Left colon (tissue), 2 donors: ENCODE data around the gene CPNE2. TPM values are rescaled to one million over a fixed set of nuclear protein-coding genes. Genes with fewer than 3 reads are reported as not detected.

Experiments
- ATAC-seq: fragments of 200-7000 bp; cut with Tn5 transposase; one replicate; pipeline ENCODE4 v1.9.1; 2020; ENCODE audit warnings: mild to moderate bottlenecking, moderate library complexity
- DNase-seq, 2 donors: peaks; one replicate each; pipeline ENCODE4 v3.0.0-alpha.2; 2020
- intact Hi-C, 2 donors: fragments of 100-400 bp; cut with DNase I in 1 of 2; cut with micrococcal nuclease in 1 of 2; formaldehyde crosslinking; loops; one replicate each; pipeline versions ENCODE4 v1.11.2 to v1.14.0; 2022; cut with DNase I, micrococcal nuclease
- total RNA-seq, 2 donors: library from RNA; stranded (reverse); fragmentation: NEBNext Ultra II Directional; extraction: Animal tissue kit (Norgen Biotek cat#: 25700); gene quantifications; one replicate each; pipeline ENCODE4 v1.2.1, GENCODE V29; 2021
- donor health status: DM: no; HTN: no; CAD: no.
- donor health status: DM: yes; HTN: yes; CAD: no.

The CPNE2 gene
- total RNA-seq, 2 donors from 2014 or later: 73.2 to 91.0 TPM

DNA sequence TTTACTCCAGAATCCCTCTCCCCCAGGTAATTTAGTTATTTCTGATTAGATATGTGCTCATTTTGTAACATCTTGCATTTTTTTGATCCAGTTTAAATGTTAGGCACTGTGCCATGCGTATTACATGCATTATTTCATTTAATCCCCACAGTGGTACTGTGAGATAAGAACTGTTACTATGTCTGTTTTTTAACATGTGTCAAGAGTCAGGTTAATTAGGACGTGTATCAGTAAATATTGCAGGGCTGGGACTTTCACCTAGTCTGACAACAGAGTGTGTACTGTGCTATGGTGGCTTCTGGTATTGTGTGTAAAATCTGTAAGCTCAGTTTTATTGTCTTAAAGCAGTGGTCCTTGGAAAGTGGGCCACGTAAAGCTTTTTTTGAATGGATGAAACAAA is 104.4 kb downstream of the CPNE2 start:
- DNase-seq (no peak), ATAC-seq (no peak)
- intact Hi-C loops: no loop called here

Other genes with a start within 250 kb of the CPNE2 start
- under 1 TPM in 1 of 2 donors, not detected in 1; 0.11 TPM for gene SLC12A3, start 227.4 kb upstream of the CPNE2 start, total RNA-seq
- 100 to 1,000 TPM; 156 to 184 TPM for gene HERPUD1, start 160.4 kb upstream of the CPNE2 start, total RNA-seq
- under 1 TPM in 1 of 2 donors, not detected in 1; 0.28 TPM for gene CETP, start 130.6 kb upstream of the CPNE2 start, total RNA-seq
- 100 to 1,000 TPM in 1 of 2 donors, 10 to 100 TPM in 1; 57.7 to 125 TPM for gene NLRC5, start 103.0 kb upstream of the CPNE2 start, total RNA-seq
- 100 to 1,000 TPM in 1 of 2 donors, 10 to 100 TPM in 1; 90.6 to 107 TPM for gene PSME3IP1, start 93.5 kb downstream of the CPNE2 start, total RNA-seq
- gene RSPRY1, start 93.7 kb downstream of the CPNE2 start, total RNA-seq: 10 to 100 TPM; 49.1 to 53.0 TPM
- gene ARL2BP, start 152.7 kb downstream of the CPNE2 start, total RNA-seq: 10 to 100 TPM; 32.3 to 35.3 TPM
- gene PLLP, start 192.1 kb downstream of the CPNE2 start, total RNA-seq: 10 to 100 TPM; 15.8 to 18.1 TPM